ENCODE measurements around the gene SNRNP200. TPM values are rescaled to one million over a fixed set of nuclear protein-coding genes. Genes with fewer than 3 reads are reported as not detected.

SNRNP200 gene
- total RNA-seq, result 10 to 100 TPM; 64.8 to 97.7 (median 84.3) TPM

DNA sequence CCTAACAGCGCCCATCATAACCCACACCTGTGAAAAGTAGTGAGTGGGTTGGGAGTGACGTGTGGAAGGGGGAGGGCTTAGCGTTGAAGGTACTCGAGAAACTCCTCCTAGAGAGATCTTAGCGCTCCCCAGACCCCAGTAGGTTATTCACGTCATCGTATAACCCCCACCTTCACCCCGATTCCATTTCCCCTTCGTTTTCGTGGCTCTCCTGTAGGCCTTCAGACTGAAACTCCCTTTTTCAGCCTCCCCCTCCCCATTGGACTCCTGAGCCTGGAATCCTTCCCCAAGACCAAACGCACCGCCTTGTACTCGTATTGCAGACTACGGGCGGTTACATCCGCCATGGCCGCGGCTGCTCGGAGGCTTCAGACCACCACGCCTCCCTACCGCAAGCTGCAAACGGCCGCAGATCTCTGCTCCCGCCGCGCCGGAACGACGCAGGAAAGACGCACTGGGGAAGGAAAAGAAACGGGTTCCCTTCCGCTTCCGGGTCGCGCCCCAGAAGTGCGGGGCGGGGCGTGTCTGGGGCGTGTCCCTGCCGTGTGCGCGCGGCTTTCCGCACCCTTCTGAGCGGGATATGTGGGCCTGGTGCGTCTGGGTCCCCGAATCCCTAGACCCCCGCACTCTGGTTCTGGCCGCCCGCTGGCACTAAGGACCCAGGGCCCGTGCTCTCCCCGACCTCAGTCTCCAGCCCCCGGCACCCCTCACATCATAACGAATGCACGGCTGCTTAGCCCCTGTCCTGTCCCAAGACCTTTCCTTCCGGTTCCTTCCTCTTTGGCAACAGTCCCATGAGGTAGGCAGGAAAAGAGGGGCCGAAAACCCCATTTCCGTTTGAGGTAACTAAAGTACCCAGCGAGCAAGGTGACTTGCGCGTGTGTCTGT lies at the start of gene SNRNP200:
SNRNP200 (minus strand) TSS at position 456 of the 888 bp plus-strand sequence; CDS start at position 347, 109 bp downstream.
- no peak for TF ChIP-seq CTCF (IDR thresholded peaks at IDR 0.05)
- DNase-seq (ENCODE audit: low spot score), result peak; percentile 72

GRCh38 chr2:96354492-96354891 lies 49.1 kb upstream of the SNRNP200 start:
- DNase-seq (ENCODE audit: low spot score) (no peak), ATAC-seq (ENCODE audit: low FRiP score) (no peak)
- TF ChIP-seq CTCF (IDR thresholded peaks at IDR 0.05), result no peak

More for the DNA sequence above, at the start of gene SNRNP200:
- ATAC-seq (ENCODE audit: low FRiP score), result peak; percentile 97

GRCh38 chr2:96353606-96354101 lies 48.3 kb upstream of the SNRNP200 start:
- DNase-seq (ENCODE audit: low spot score) (no peak), ATAC-seq (ENCODE audit: low FRiP score) (no peak)
- TF ChIP-seq CTCF (IDR thresholded peaks at IDR 0.05), result no peak

- DNase-seq (ENCODE audit: low spot score), result no peak
- ATAC-seq (ENCODE audit: low FRiP score), result no peak
These were observed 47.8 kb upstream of the SNRNP200 start for GRCh38 chr2:96353032-96353561.

GRCh38 chr2:96347395-96347794 lies 42.0 kb upstream of the SNRNP200 start:
- DNase-seq (ENCODE audit: low spot score), result no peak
- ATAC-seq (ENCODE audit: low FRiP score), result no peak
- no peak for TF ChIP-seq CTCF (IDR thresholded peaks at IDR 0.05)

More at GRCh38 chr2:96353032-96353561, 47.8 kb upstream of the SNRNP200 start:
- no peak for TF ChIP-seq CTCF (IDR thresholded peaks at IDR 0.05)

GRCh38 chr2:96345868-96346462 lies 40.6 kb upstream of the SNRNP200 start:
- no peak for DNase-seq (ENCODE audit: low spot score)
- ATAC-seq (ENCODE audit: low FRiP score), result no peak
- TF ChIP-seq CTCF (IDR thresholded peaks at IDR 0.05), result no peak
